ENCODE measurements around the gene FGGY.

GRCh38 chr1:59290193-59290949 is 6.5 kb upstream of the FGGY start:
- TF ChIP-seq CTCF (IDR thresholded peaks at IDR 0.05) (peak; percentile 60), EZH2phosphoT487 (IDR thresholded peaks at IDR 0.05) (no peak)

Data from neural progenitor cell (in vitro differentiated cells).